ENCODE results near the gene SF3A2. TPM values are rescaled to one million over a fixed set of nuclear protein-coding genes. Genes with fewer than 3 reads are reported as not detected.

Gene SF3A2
- total RNA-seq, 1 donor from 2014 or later, result 37.6 TPM

DNA sequence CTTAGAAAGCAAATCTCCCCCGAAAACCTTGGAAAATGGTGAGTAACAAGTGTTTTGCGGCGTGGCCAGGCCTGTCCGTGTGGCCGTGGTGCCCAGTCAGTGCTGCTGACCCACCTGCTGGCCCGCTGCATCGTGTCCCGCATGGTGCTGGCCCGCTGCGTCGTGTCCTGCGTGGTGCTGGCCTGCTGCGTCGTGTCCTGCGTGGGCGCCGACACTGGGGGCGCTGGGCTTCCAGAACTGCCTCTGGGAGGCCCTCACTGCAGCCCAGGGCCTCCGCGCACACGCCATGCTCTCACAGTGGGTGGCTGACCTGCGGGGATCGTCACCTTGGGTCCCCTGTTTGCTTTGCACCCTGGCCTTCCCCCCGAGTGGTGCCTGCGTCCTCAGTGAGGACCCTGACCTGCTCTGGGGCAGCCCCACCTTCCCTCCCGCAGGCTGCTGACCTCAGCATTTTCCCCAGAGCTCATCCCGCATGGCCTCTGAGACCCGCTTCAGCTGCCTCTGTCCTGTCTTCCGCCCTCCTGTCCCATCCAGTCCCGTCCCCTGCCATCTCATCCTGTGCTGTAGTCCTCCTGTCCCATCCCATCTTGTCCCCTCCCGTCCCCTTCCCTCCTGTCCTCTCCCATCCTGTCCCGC, 11.1 kb upstream of the SF3A2 start:
- no peak overlapping the region for H3K4me3 ChIP-seq (ENCODE audit: low read length in 3 of 3)
- peaks cover 34 to 56% (median 48%) of the 10 kb centered on the region in 3 donors for H3K36me3 ChIP-seq (ENCODE audit: control insufficient read depth in 3 of 3, insufficient read depth in 3 of 3, low read length in 3 of 3)
- H3K27ac ChIP-seq (ENCODE audit: low read depth, low read length), result no peak overlapping the region
- H3K27me3 ChIP-seq (ENCODE audit: control insufficient read depth in 3 of 3, insufficient read depth in 3 of 3, low read length in 3 of 3), result no peaks in the 10 kb centered on the region
- H3K9me3 ChIP-seq (ENCODE audit: control insufficient read depth in 3 of 3, low read length in 3 of 3), result no peaks in the 10 kb centered on the region
- no peak overlapping the region for H3K9ac ChIP-seq (ENCODE audit: low read depth in 1 of 3, low read length in 3 of 3)
- peaks cover 11 to 19% (median 15%) of the 10 kb centered on the region in 3 donors for H3K4me1 ChIP-seq (ENCODE audit: control insufficient read depth in 3 of 3, insufficient read depth in 3 of 3, low read length in 3 of 3)

DNA sequence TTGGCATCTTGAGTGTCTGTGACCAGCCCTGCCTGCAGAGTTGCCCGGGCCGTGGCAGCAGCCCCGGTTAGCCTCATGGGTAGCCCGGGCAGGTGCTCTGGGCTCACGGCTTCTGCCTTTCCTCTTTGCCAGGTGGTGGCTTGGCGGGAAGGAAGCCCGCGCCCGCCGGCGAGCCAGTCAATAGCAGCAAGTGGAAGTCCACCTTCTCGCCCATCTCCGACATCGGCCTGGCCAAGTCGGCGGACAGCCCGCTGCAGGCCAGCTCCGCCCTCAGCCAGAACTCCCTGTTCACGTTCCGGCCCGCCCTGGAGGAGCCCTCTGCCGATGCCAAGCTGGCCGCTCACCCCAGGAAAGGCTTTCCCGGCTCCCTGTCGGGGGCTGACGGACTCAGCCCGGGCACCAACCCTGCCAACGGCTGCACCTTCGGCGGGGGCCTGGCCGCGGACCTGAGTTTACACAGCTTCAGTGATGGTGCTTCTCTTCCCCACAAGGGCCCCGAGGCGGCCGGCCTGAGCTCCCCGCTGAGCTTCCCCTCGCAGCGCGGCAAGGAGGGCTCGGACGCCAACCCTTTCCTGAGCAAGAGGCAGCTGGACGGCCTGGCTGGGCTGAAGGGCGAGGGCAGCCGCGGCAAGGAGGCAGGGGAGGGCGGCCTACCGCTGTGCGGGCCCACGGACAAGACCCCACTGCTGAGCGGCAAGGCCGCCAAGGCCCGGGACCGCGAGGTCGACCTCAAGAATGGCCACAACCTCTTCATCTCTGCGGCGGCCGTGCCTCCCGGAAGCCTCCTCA, 10.4 kb upstream of the SF3A2 start:
- Histone ChIP-seq H3K36me3 (ENCODE audit: control insufficient read depth in 3 of 3, insufficient read depth in 3 of 3, low read length in 3 of 3) (peaks cover 32 to 58% (median 44%) of the 10 kb centered on the region in 3 donors), H3K9ac (ENCODE audit: low read depth in 1 of 3, low read length in 3 of 3) (no peak overlapping the region), H3K4me1 (ENCODE audit: control insufficient read depth in 3 of 3, insufficient read depth in 3 of 3, low read length in 3 of 3) (peaks cover 18 to 26% (median 22%) of the 10 kb centered on the region in 3 donors), H3K9me3 (ENCODE audit: control insufficient read depth in 3 of 3, low read length in 3 of 3) (no peaks in the 10 kb centered on the region), H3K27me3 (ENCODE audit: control insufficient read depth in 3 of 3, insufficient read depth in 3 of 3, low read length in 3 of 3) (no peaks in the 10 kb centered on the region), H3K4me3 (ENCODE audit: low read length in 3 of 3) (no peak overlapping the region), H3K27ac (ENCODE audit: low read depth, low read length) (no peak overlapping the region)

DNA sequence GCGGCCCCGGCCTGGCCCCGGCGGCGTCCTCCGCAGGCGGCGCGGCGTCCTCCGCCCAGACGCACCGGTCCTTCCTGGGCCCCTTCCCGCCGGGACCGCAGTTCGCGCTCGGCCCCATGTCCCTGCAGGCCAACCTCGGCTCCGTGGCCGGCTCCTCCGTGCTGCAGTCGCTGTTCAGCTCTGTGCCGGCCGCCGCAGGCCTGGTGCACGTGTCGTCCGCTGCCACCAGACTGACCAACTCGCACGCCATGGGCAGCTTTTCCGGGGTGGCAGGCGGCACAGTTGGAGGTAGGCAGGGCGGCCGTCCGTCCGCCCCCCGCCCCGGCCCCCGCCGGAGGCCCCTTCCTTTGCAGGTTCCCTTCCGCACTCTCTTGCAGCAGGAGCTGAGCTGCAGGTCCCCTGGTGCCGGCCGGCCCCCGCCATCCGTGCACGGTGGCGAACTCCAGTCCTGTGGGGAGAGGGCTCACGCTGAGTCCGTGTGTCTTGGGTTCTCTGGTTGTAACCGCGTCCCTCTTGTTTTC, 9.7 kb upstream of the SF3A2 start:
- Histone ChIP-seq H3K9me3 (ENCODE audit: control insufficient read depth in 3 of 3, low read length in 3 of 3) (no peaks in the 10 kb centered on the region), H3K27me3 (ENCODE audit: control insufficient read depth in 3 of 3, insufficient read depth in 3 of 3, low read length in 3 of 3) (no peaks in the 10 kb centered on the region), H3K9ac (ENCODE audit: low read depth in 1 of 3, low read length in 3 of 3) (no peak overlapping the region), H3K36me3 (ENCODE audit: control insufficient read depth in 3 of 3, insufficient read depth in 3 of 3, low read length in 3 of 3) (peaks cover 32 to 54% (median 41%) of the 10 kb centered on the region in 3 donors), H3K4me3 (ENCODE audit: low read length in 3 of 3) (no peak overlapping the region), H3K27ac (ENCODE audit: low read depth, low read length) (no peak overlapping the region), H3K4me1 (ENCODE audit: control insufficient read depth in 3 of 3, insufficient read depth in 3 of 3, low read length in 3 of 3) (peaks cover 24 to 32% (median 28%) of the 10 kb centered on the region in 3 donors)

DNA sequence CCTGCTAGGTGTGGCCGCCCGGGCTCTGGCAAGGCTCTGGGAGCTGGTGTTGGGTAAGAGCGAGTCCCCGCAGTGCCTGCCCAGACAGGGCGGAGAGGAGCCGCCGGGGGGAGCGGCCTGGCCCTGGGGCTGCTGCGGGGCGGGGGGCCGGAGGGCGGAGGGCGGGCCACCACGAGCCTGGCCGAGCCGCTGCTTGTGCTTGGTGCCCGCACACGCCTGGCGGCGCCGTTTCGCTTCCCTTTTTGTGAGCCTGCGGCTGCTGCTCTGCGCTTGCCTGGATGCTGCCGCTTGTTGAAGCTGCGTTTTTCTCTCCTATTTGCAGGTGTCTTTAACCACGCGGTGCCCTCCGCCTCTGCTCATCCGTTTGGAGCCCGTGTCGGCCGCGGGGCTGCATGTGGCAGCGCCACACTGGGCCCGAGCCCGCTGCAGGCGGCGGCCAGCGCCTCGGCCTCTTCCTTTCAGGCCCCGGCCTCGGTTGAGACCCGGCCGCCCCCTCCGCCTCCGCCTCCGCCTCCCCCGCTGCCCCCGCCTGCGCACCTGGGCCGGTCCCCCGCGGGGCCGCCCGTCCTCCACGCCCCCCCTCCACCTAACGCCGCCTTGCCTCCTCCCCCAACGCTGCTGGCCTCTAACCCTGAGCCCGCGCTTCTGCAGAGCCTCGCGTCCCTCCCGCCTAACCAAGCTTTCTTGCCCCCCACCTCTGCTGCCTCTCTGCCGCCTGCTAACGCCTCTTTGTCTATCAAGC, 9.0 kb upstream of the SF3A2 start:
- Histone ChIP-seq H3K27me3 (ENCODE audit: control insufficient read depth in 3 of 3, insufficient read depth in 3 of 3, low read length in 3 of 3) (no peaks in the 10 kb centered on the region), H3K27ac (ENCODE audit: low read depth, low read length) (no peak overlapping the region), H3K36me3 (ENCODE audit: control insufficient read depth in 3 of 3, insufficient read depth in 3 of 3, low read length in 3 of 3) (peaks cover 29 to 51% (median 41%) of the 10 kb centered on the region in 3 donors)

DNA sequence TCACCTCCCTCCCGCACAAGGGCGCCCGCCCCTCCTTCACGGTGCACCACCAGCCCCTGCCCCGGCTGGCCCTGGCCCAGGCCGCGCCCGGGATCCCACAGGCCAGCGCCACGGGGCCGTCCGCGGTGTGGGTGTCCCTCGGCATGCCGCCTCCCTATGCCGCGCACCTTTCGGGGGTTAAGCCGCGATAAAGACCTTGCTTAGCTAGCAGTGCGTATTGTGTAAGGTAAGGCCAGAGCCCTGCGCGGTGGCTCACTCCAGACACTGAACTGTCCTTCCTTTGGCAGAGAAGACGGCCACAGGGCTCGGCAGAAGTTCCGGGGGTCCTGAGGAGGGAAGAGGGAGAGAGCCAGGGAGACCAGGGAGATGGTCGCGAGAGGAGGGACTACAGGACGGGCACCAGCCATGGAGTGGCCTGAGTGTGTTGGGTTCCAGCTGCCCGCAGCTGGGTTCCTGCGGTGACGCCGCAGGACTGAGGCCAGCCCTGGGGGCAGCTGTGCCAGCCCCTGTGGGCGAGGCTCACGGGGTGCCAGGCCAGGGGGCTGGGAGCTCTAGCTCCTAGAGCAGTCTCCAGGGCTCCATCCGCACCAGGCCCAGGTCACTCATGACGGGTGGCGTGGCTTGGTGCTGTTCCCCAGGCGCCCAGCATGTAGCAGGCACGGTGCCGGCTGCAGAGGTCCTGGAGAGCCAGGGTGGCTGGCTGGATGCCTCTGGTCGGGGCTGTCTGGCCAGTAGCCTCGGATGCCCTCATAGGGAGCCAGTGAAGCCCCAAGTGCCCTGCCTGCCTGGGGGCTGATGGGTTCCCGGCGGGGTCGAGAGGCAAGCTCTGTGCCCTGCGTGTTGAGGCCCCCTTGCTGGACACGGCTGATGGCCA, 8.2 kb upstream of the SF3A2 start:
- Histone ChIP-seq H3K27me3 (ENCODE audit: control insufficient read depth in 3 of 3, insufficient read depth in 3 of 3, low read length in 3 of 3) (no peaks in the 10 kb centered on the region), H3K4me1 (ENCODE audit: control insufficient read depth in 3 of 3, insufficient read depth in 3 of 3, low read length in 3 of 3) (peaks cover 26 to 41% (median 32%) of the 10 kb centered on the region in 3 donors), H3K9me3 (ENCODE audit: control insufficient read depth in 3 of 3, low read length in 3 of 3) (no peaks in the 10 kb centered on the region), H3K27ac (ENCODE audit: low read depth, low read length) (no peak overlapping the region), H3K4me3 (ENCODE audit: low read length in 3 of 3) (no peak overlapping the region), H3K9ac (ENCODE audit: low read depth in 1 of 3, low read length in 3 of 3) (peak overlapping the region in 1 of 3 donors; percentile 57), H3K36me3 (ENCODE audit: control insufficient read depth in 3 of 3, insufficient read depth in 3 of 3, low read length in 3 of 3) (peaks cover 35 to 57% (median 47%) of the 10 kb centered on the region in 3 donors)

More for the DNA sequence above, 9.0 kb upstream of the SF3A2 start:
- no peaks in the 10 kb centered on the region for H3K9me3 ChIP-seq (ENCODE audit: control insufficient read depth in 3 of 3, low read length in 3 of 3)
- H3K4me1 ChIP-seq (ENCODE audit: control insufficient read depth in 3 of 3, insufficient read depth in 3 of 3, low read length in 3 of 3), result peaks cover 26 to 34% (median 32%) of the 10 kb centered on the region in 3 donors
- no peak overlapping the region for H3K4me3 ChIP-seq (ENCODE audit: low read length in 3 of 3)
- no peak overlapping the region for H3K9ac ChIP-seq (ENCODE audit: low read depth in 1 of 3, low read length in 3 of 3)

DNA sequence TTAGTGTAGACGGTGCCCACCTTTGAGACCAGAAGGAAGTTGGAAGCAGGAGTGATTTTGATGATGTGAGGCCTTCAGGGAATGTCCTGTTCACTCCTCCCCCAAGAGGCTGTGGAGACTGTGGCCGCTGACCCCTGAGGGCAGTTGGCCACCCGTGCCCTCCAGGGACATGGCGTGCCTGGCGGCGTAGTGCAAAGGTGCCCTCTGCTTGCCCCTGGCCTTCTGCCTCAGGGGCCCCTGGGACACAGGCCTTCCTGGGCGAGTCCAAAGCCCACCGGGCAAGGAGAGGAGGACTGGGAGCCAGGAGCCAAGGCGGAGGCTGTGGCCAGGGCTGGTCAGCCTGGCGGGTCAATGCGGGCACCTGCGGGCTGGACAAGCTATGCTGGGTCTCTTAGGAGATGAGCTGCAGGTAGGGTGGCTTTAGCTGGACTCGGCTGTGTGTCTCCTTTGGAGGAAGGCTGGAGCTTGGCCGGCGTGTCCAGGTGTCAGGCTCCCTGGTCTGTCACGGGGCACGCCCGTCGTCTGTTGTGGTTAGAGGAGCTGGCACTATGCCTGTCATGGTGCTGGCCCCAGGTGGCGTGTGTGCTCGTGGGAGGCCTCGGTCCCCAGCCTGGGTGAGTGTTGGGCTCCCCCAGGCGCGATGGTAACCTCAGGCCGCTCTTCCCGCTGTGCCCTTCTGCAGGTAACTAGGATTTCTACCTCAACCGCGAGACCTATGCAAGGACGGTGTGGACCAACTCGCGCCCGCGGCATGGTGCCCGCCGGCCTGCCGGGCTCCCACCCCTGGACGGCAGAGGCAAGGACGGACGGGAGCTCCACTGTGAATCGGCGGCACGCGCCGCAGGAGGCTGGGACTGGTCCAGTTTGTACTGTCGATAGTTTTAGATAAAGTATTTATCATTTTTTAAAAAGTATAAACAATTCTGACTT, 7.3 kb upstream of the SF3A2 start:
- H3K27me3 ChIP-seq (ENCODE audit: control insufficient read depth in 3 of 3, insufficient read depth in 3 of 3, low read length in 3 of 3), result no peaks in the 10 kb centered on the region
- no peak overlapping the region for H3K27ac ChIP-seq (ENCODE audit: low read depth, low read length)
- H3K9me3 ChIP-seq (ENCODE audit: control insufficient read depth in 3 of 3, low read length in 3 of 3), result no peaks in the 10 kb centered on the region
- peak overlapping the region in 1 of 3 donors; percentile 8 for H3K9ac ChIP-seq (ENCODE audit: low read depth in 1 of 3, low read length in 3 of 3)
- H3K4me3 ChIP-seq (ENCODE audit: low read length in 3 of 3), result no peak overlapping the region
- H3K36me3 ChIP-seq (ENCODE audit: control insufficient read depth in 3 of 3, insufficient read depth in 3 of 3, low read length in 3 of 3), result peaks cover 41 to 54% (median 51%) of the 10 kb centered on the region in 3 donors
- peaks cover 26 to 51% (median 35%) of the 10 kb centered on the region in 3 donors for H3K4me1 ChIP-seq (ENCODE audit: control insufficient read depth in 3 of 3, insufficient read depth in 3 of 3, low read length in 3 of 3)

DNA sequence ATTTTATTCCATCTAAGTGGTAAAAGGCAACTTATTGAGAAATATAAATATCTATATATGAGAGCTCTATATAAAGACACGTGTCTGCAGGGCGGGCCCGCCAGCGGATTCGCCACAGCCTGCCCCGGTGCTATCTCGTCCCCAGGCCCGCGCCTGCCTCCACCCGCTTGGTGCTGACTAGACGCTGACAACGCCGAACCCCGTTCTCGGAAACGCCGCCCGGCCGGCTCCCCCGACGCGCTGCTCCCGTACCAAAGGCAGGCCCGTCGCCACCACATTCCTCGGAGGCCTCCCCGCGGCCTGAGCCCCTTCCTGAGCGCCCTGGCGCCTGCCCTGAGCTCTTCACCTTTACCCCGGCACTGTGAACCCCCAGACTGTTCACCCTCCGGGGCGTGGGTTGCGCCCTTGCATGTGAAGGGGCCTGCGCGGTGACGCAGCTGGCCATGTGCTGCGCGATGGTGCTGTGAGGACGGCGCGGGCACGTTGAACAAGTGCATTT, 6.5 kb upstream of the SF3A2 start:
- H3K4me3 ChIP-seq (ENCODE audit: low read length in 3 of 3), result no peak overlapping the region
- no peaks in the 10 kb centered on the region for H3K9me3 ChIP-seq (ENCODE audit: control insufficient read depth in 3 of 3, low read length in 3 of 3)
- H3K36me3 ChIP-seq (ENCODE audit: control insufficient read depth in 3 of 3, insufficient read depth in 3 of 3, low read length in 3 of 3), result peaks cover 35 to 48% (median 44%) of the 10 kb centered on the region in 3 donors
- no peaks in the 10 kb centered on the region for H3K27me3 ChIP-seq (ENCODE audit: control insufficient read depth in 3 of 3, insufficient read depth in 3 of 3, low read length in 3 of 3)
- no peak overlapping the region for H3K27ac ChIP-seq (ENCODE audit: low read depth, low read length)
- H3K4me1 ChIP-seq (ENCODE audit: control insufficient read depth in 3 of 3, insufficient read depth in 3 of 3, low read length in 3 of 3), result peaks cover 30 to 56% (median 38%) of the 10 kb centered on the region in 3 donors
- no peak overlapping the region for H3K9ac ChIP-seq (ENCODE audit: low read depth in 1 of 3, low read length in 3 of 3)

DNA sequence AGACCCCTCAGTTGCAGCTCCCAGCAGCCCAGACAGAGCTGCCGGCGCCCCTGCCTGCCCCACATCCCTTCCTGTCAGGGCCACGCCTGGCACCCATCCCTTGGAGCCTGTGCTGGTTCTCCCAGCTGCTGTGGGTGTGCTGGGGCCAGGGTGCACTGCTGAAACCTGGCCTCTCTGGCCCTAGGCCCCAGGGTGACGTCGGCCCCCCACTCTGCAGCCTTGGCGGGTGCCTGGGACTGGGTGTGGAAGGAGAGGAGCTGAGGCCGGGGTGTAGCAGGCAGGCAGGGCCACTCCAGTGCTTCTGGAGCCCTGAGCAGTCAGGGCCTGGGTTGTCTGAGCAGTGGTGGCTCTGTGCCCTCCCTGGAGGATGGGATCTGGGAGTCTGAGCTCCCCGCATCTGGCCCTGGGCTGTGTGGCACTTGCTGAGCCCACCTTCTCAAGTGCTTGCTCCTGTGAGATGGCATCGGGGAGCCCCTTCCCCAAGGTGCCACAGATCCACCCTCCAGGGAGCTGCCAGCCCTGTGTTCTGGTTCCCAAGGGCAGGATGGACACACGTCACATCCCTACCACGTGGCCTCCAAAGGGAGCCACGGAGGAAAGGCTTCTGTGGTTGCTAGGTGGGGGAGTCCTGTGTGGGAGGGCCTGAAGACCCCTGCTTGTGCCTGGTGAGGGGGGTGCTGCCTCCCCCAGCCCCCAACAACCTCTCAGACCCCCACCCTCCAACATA, 5.7 kb upstream of the SF3A2 start:
- Histone ChIP-seq H3K27me3 (ENCODE audit: control insufficient read depth in 3 of 3, insufficient read depth in 3 of 3, low read length in 3 of 3) (no peaks in the 10 kb centered on the region), H3K36me3 (ENCODE audit: control insufficient read depth in 3 of 3, insufficient read depth in 3 of 3, low read length in 3 of 3) (peaks cover 28 to 39% (median 35%) of the 10 kb centered on the region in 3 donors), H3K4me3 (ENCODE audit: low read length in 3 of 3) (peak overlapping the region in 2 of 3 donors; percentile 8 to 35), H3K9me3 (ENCODE audit: control insufficient read depth in 3 of 3, low read length in 3 of 3) (no peaks in the 10 kb centered on the region), H3K4me1 (ENCODE audit: control insufficient read depth in 3 of 3, insufficient read depth in 3 of 3, low read length in 3 of 3) (peaks cover 35 to 61% (median 42%) of the 10 kb centered on the region in 3 donors), H3K9ac (ENCODE audit: low read depth in 1 of 3, low read length in 3 of 3) (peak overlapping the region in 2 of 3 donors; percentile 45 to 60), H3K27ac (ENCODE audit: low read depth, low read length) (peak overlapping the region; percentile 75)
